ENCODE measurements around the gene UBASH3A.

DNA sequence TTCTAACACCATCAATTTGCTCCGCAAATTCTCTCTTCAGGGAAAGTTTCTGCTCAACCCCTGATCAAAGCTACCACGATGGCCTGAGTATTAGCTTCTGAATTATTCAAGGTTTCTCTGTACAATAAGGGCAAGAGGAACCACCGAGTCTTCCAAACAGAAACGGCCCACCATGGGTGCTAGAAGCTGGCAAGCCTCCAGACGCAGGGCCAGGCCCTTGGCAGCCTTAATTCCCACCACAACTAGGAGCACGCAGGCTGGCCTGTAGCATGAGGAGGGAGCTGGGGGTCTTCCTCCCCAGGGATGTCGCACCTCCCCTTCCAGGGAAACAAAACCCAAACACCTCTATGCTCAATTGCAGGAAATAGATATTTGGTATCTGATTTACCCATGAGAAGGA lies 81.3 kb downstream of the UBASH3A start:
- TF ChIP-seq POLR2A (IDR thresholded peaks at IDR 0.05) = no peak
- TF ChIP-seq, protein P1, sequence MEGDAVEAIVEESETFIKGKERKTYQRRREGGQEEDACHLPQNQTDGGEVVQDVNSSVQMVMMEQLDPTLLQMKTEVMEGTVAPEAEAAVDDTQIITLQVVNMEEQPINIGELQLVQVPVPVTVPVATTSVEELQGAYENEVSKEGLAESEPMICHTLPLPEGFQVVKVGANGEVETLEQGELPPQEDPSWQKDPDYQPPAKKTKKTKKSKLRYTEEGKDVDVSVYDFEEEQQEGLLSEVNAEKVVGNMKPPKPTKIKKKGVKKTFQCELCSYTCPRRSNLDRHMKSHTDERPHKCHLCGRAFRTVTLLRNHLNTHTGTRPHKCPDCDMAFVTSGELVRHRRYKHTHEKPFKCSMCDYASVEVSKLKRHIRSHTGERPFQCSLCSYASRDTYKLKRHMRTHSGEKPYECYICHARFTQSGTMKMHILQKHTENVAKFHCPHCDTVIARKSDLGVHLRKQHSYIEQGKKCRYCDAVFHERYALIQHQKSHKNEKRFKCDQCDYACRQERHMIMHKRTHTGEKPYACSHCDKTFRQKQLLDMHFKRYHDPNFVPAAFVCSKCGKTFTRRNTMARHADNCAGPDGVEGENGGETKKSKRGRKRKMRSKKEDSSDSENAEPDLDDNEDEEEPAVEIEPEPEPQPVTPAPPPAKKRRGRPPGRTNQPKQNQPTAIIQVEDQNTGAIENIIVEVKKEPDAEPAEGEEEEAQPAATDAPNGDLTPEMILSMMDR (IDR thresholded peaks at IDR 0.05 in 4 of 5, conservative IDR thresholded peaks at IDR 0.05 in 1 of 5) = no peak

Data from gastrocnemius medialis (tissue), 4 donors.